VCaP (cell line): ENCODE results near the gene ZMYND8.

Experiments used
- H3K27ac ChIP-seq: fragments of 450-650 bp; 2 replicates; pipeline ENCODE4 v1.5.1; 2017
- TF ChIP-seq, protein P1 (sequence below): fragments of 450-650 bp; conservative IDR thresholded peaks from 2 replicates; pipeline ENCODE4 v1.5.1; 2017; ENCODE audit warnings: mild to moderate bottlenecking, moderate library complexity

Gene ZMYND8

DNA sequence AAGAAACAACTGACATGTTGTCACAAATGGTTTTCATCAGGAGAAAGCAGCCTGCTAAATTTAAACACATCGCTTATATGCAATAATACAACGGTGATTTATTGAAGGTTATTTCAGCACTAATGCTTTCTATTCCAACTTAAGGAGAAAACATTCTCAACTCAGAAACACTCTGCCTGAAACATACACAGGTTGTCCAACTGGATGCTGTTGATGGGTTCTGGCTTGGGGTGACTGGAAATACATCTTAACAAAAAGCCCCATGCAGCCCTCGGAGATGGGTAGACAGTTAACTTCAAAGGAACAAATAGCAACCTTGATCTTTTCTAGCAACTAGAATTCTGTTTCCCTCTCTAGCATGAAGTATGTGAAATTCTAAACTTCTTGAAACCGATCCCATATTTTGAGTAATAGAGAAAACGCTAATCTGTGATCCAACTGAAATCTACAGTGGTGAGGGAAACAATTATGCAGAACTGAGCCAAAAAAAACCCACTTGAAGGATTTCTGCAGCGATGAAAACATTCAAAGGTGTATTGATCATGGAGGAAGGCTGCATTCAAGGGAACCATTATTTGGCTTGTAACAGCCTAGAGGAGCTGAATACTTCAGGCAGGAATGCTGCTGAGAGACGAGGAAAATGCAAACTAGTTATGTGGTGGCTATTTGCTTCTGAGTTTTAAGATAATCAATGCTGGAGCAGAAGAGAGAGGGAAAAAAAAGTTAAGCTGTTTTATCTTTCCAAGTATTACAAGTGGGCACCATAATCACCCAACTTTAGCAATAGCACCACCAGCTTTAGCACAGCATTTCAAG is 6.9 kb downstream of the ZMYND8 start:
- peak overlapping the region; percentile 100 for H3K27ac ChIP-seq
- TF ChIP-seq, protein P1, sequence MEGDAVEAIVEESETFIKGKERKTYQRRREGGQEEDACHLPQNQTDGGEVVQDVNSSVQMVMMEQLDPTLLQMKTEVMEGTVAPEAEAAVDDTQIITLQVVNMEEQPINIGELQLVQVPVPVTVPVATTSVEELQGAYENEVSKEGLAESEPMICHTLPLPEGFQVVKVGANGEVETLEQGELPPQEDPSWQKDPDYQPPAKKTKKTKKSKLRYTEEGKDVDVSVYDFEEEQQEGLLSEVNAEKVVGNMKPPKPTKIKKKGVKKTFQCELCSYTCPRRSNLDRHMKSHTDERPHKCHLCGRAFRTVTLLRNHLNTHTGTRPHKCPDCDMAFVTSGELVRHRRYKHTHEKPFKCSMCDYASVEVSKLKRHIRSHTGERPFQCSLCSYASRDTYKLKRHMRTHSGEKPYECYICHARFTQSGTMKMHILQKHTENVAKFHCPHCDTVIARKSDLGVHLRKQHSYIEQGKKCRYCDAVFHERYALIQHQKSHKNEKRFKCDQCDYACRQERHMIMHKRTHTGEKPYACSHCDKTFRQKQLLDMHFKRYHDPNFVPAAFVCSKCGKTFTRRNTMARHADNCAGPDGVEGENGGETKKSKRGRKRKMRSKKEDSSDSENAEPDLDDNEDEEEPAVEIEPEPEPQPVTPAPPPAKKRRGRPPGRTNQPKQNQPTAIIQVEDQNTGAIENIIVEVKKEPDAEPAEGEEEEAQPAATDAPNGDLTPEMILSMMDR, result no peak

DNA sequence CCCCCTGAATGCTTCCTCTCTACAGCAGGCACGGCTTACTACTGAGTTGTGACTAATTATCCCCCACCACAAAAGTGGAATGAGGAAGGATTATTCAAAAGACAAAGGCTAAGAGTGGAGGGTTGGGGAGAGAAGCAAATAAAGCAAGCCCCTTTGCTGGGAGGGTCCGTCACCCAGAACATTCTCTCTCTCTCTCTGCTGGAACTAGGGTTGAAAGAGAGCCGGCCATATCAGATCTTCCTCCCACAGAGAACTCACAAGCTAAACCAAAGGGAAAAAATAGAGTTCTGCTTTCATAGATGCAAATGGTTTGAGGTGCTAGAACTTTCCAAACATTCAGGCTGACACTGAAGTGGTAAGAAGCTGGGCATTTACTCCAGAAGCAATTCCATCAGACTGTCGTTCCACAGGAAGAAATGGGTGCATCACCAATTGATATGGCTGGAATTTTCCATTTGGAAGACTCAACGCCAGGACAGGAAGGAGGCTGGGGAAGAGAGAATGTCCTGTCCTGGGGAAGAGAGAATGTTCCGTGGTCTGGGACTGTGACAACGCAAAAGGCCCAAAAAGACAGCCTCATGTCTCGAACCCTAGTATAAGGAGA is 7.9 kb downstream of the ZMYND8 start:
- peak overlapping the region; percentile 100; the same call in 1 of the 2 replicates for H3K27ac ChIP-seq

DNA sequence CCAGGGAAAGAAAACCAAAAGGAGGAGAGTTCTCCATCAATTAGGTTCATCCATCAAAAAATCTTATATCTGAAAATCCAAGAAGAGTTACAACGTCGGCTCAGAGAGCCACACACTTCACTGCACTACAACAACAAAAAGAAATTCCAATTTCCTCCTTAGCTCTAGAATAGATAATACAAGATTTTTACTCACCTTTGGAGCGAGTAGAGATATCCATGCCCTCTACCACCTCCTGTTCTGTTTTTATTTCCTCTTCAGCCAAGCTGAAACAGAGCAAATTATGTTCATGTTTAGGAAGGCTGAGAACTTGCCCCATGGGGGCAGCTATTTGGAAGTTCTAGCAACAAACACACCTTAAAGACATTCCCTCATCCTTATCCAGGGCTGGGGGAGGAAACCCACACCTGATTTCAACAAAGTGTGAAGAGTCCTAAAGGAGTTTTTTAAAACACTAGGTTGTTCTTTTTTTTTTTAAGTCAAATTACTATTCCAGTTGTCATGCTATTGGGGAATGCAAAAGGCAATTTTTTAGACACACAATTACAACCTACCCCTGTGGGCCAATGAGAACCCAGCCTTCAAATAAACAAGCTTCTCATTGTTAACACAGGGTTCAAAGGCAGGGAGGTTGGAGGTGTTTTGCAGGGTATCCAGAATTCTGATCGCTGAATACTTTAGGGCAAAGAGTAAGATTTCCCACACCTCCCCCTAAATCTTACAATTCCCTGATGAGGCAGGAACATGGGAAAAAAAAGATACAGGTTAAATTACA is 8.7 kb downstream of the ZMYND8 start:
- H3K27ac ChIP-seq, result peak overlapping the region; percentile 100; the same call in 1 of the 2 replicates
- TF ChIP-seq, protein P1, result no peak

More for the DNA sequence above, 7.9 kb downstream of the ZMYND8 start:
- TF ChIP-seq, protein P1, result no peak

DNA sequence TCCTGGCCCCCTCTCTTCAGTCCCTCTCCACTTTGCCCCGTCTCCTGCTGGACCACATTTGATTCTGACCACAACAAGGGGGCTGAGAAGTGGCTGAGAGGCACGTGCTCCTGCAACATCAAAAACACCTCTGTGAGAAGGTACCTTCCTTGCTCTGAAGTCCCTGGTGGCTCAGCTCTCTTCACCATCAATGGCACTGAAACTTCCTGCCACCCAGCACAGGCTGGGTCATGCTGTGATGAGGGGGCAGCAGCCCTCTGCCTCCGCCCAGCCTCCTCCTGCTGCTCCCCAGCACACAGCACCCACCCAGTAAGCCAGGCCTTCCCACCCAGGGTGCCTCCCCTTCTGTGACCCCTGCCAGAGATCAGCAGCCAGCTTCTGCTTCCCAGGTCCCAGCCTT is 10.3 kb downstream of the ZMYND8 start:
- no peak overlapping the region for H3K27ac ChIP-seq
- TF ChIP-seq, protein P1, result no peak

- no peak overlapping the region for H3K27ac ChIP-seq
- TF ChIP-seq, protein P1, result no peak
These were observed 11.3 kb downstream of the ZMYND8 start for GRCh38 chr20:47345214-47345613.

- TF ChIP-seq, protein P1, result no peak
- no peak overlapping the region; the same call in 1 of the 2 replicates for H3K27ac ChIP-seq
These were observed 13.5 kb downstream of the ZMYND8 start for GRCh38 chr20:47343007-47343472.
